GM19438 (cell line): ENCODE measurements around the gene LIPJ.

Source experiments
- ATAC-seq: cut with Tn5 transposase; IDR thresholded peaks from one replicate; pipeline ENCODE4 v1.9.1; 2021; ENCODE audit warnings: low read depth; ENCODE audit not compliant: unreplicated experiment

LIPJ gene

GRCh38 chr10:88586462-88586861, at the start of gene LIPJ:
TSS of gene LIPJ (plus strand) at chr10:88586762. CDS start at chr10:88590688, 3,926 bp downstream.
- ATAC-seq, result no peak

- no peak for ATAC-seq
Observed at GRCh38 chr10:88537322-88537721, 49.2 kb upstream of the LIPJ start.

- ATAC-seq, result no peak
Observed at GRCh38 chr10:88538048-88538447, 48.5 kb upstream of the LIPJ start.

DNA sequence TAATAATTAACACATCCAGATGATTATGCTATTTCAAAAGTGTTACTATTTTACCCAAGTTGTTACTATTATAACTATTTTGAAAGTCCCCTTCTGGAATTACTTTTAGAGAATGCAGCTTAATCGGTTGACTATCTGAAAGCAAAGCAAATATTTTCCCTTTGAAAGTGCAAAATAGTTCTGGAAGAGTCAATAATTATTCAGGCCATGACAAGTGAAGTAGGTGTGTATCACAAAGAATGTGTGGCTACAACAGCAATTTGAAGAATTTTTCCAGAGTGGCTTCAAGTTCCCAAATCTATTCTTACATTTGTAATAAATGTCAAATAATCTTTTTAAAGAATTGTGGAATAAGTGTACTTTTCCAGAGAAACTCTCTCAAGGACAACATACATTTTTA, 46.2 kb upstream of the LIPJ start:
- no peak for ATAC-seq

DNA sequence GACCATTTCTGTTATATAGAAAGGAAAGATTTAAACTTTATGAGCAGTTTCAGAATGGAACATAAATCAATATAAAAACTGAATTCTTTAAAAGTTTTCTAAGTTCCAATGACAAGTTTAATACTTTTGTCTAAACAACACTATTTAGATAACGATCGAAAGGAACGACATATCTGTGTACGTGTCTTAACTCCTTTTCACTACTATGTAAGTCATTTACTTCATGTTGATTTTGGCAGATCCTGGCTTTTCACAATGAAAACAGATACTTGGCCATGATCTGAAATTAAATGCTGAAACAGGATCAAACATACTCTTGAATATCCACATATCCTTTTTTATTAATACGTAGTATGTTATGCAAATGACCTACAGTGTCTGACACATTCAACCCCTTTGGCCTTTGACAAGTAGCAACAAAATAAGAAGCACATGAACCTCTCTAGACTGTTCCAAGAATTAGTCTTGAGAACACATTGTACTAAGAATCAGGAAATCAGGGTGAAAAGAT, 45.4 kb upstream of the LIPJ start:
- ATAC-seq, result no peak

DNA sequence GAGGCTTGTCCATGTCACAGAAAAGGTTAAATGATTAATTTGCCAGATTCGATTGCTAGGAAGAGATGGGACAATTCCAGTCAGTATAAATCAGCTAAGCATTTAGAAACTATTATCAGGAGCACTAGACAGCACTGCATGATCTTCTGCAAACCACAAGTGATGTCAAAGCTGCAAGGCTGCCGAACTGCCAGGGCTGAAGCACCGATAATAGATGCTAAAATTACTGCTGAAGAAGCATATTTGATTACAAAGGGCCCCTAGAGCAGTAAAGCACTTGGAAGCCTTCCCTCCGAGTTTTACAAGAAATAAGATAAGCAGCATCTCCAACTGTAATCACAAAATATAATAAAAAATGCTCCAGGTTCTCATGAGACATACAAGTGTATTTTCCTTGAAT, 44.0 kb upstream of the LIPJ start:
- no peak for ATAC-seq

GRCh38 chr10:88544140-88544870, 42.3 kb upstream of the LIPJ start:
- no peak for ATAC-seq

DNA sequence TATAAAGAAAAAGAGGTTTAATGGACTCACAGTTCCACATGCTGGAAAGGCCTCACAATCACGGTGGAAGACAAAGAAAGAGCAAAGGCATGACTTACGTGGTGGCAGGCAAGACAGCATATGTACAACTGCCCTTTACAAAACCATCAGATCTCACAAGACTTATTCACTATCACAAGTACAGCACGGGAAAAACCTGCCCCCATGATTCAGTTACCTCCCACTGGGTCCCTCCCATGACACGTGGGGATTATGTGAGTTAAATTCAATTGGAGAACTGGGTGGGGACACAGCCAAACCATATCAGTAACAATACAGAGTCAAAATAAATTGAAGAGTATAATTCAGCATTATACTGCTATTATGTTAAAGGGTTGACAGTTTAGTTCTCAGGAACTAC, 41.2 kb upstream of the LIPJ start:
- ATAC-seq, result no peak

- no peak for ATAC-seq
Observed at GRCh38 chr10:88546497-88546896, 40.1 kb upstream of the LIPJ start.

- no peak for ATAC-seq
Observed at GRCh38 chr10:88551246-88551645, 35.3 kb upstream of the LIPJ start.

DNA sequence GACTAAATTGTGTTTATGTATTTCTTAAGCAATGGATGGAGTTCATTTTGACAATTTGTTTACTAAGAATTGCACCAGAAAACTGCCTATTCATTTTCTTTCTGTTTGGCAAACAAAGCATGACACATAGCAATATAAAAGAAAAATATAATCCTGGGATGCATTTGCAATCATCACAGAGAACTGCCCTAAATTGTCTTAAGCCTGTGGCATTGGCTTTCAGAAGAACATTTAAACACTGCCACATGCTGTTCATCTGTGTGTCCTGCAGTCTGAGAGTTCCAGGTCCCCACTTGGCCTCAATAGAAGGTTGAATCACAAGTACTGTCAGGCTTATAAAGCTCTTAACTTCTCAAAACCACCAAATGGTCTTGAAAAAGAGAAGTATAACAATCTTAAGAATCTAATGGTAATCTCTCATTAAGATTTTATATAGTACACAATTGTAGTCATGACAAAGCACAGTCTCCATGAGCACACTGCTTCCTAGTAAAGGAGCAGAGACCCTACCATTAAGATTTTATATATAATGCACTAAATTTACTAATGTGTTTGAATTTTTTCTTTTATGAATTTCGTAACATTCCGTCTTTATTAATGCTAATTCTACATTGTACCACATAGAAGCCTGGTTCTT, 33.3 kb upstream of the LIPJ start:
- ATAC-seq, result peak; percentile 82

GRCh38 chr10:88555190-88555908, 31.2 kb upstream of the LIPJ start:
- no peak for ATAC-seq

- ATAC-seq, result no peak
Observed at GRCh38 chr10:88557256-88557655, 29.3 kb upstream of the LIPJ start.

- no peak for ATAC-seq
Observed at GRCh38 chr10:88557658-88558057, 28.9 kb upstream of the LIPJ start.

DNA sequence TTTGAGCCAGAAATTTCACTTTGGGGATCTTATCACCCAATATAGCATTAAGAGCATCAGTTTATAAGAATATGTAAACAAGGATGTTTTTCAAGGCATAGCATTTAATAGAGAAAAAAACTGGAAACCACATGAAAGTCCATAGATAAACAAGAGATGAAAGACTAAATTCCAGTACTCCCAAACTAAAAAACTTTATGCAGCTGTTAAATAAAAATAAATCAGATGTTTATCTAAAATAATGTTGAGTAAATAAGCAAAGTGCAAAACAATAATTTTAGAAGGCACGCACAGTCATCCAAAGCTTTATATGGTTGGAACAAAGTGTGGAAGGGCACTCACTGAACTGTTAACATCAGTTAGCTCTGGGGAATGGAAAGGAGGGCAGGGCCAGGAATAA, 24.4 kb upstream of the LIPJ start:
- no peak for ATAC-seq

GRCh38 chr10:88565072-88565471, 21.5 kb upstream of the LIPJ start:
- no peak for ATAC-seq

DNA sequence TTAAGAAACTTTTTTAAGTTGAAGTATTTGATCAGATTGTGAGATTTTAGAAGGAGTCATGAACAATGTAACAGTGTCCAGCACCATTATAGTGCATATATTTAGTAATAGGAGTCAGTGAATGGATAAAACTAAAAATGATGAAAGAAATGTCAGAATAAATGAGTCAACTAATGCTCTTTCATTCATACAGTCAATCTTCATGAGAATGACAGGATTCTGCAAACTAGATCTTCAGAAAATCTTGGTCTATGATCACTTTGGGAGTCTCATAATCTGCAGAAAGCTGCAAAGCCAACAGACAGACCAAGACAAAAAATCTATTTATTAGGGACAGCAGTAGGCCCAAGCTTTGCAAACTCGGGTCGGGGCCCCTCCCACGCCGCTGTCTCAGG, 4.2 kb upstream of the LIPJ start:
- no peak for ATAC-seq

DNA sequence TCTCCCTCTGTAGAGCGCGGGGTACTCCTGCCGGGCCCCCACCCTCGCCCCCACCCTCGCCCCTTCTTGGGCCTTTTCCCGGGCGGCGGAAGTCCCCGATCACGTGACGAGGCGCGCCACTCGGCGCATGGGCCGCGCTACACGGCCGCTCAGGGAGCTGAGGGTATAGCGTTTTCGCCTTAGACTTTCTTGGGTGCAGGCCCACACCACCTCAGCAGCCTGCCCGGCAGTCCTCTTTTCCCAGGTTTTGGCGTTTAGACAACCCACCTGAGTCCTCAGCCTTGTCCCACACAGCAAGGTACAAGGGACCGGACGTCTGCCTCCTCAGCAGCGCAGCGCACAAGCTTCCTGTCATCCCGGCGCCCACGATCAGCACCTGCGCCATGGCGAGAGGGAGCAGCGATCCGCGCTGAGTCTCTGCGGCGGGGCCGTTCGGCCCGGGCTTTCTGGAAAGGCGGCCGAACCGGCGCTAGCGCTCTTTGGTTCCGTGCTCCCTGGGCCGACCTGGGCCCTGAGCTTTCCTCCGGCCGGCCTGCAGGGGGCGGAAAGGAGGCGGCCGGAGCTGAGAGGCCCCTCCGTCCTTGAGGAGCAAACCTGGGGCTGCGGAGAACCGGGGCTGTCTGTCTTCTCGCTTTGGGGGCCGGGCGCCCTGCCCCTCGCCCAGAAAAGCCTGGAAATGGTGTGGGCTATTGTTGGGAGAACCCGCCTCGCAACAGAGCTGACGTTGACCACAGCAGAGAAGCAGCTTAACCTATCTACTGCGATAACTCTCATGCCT, 3.6 kb upstream of the LIPJ start, which contains the start of gene RNLS:
TSS of gene RNLS (minus strand) at position 513 of the 778 bp plus-strand sequence.
- ATAC-seq, result peak; percentile 82

GRCh38 chr10:88583584-88583957, 3.0 kb upstream of the LIPJ start:
- no peak for ATAC-seq

GRCh38 chr10:88592381-88592780, 5.8 kb downstream of the LIPJ start:
- ATAC-seq, result no peak

DNA sequence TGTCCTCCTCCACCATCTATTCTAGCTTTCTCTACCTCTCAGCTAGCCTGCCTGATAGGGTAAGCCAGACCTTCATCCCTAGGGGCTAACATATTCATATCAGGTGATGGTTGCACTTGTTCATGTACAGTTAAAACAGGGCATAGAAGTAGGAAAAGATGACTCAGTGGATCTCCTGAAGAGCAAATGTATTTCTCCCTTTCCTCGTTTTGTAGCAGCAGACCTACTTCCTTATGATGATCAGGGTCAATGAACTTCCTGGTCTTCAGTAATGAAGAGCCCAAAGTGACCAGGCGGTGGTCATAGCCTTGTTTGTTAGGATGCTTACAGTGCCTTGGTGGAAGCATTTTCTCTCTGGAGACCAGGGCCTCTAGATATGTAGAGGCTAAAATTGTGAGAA, 6.3 kb downstream of the LIPJ start:
- no peak for ATAC-seq
